ENCODE results near the gene KISS1.
A peak's percentile ranks its signal among the peaks of the same experiment; 100 is the strongest.

KISS1 gene

DNA sequence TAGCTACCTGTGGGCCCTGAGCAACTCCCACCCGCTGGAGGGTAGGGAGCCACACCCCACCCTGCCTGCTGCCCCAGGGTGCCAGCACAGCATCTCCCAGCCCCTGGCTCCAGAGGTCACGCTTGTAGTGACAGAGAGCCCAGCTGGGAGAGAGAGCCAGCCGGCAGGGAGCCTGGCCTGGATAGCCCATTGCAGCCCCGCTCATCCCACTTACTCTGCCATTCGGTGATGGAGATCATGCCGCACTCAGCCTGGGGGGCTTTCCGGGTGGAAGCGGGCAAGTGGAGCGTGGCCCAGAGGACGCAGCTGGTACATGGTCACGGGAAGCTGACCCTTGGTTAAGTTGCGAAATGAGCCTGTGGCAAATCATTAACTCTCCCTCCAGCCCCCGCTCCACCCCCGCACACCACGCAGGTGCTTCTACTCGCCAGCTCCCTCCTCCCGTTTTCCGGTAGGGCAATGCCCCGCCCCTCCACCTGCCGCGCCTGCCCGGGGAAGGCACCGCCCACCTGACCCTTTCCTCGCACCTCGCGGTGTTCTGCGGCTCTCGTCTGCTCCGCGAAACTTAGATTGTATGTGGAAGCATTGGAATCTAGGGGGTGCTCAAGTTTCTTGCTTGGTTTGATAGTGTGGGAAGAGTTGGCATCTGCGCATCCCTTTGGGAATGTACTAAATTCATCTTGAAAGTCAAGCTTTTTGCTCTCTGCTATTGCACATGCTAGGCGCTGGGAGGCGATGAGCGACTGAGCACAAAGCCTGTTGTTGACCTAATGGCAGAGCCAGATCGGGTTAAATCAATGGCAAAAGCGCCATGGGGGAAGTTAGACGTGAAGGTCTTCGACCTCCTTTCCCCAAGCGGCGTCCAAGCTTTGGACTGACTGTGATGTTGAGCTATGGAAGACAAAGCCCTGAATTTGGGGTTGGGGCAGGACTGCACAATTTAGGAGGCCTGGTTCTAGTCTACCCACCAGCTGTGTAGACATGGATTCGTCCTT is 17.7 kb upstream of the KISS1 start, which contains the start of gene GOLT1A:
GOLT1A (minus strand) TSS at position 321 of the 995 bp plus-strand sequence; CDS start at position 239, 82 bp downstream.
- peak within 1 kb of the TSS; percentile 8 for H3K4me3 ChIP-seq (ENCODE audit: low read depth, low read length)
- DNase-seq (ENCODE audit: low read depth, low spot score): peak; percentile 59
- ChIA-PET POLR2A (interaction anchor here (1.8 kb wide), 1 partner anchor 149 kb away, joined by 8 read pairs; no protein-coding TSS in a partner anchor), CTCF (interaction anchor here (0.6 to 8.1 kb wide), 61 partner anchors 8 to 353 kb away, joined by 3 to 319 read pairs (median 4); partner anchors contain the start of genes ETNK2, KISS1, PLEKHA6 and REN)
- TF ChIP-seq, protein P1, sequence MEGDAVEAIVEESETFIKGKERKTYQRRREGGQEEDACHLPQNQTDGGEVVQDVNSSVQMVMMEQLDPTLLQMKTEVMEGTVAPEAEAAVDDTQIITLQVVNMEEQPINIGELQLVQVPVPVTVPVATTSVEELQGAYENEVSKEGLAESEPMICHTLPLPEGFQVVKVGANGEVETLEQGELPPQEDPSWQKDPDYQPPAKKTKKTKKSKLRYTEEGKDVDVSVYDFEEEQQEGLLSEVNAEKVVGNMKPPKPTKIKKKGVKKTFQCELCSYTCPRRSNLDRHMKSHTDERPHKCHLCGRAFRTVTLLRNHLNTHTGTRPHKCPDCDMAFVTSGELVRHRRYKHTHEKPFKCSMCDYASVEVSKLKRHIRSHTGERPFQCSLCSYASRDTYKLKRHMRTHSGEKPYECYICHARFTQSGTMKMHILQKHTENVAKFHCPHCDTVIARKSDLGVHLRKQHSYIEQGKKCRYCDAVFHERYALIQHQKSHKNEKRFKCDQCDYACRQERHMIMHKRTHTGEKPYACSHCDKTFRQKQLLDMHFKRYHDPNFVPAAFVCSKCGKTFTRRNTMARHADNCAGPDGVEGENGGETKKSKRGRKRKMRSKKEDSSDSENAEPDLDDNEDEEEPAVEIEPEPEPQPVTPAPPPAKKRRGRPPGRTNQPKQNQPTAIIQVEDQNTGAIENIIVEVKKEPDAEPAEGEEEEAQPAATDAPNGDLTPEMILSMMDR (IDR thresholded peaks at IDR 0.05; ENCODE audit: insufficient read depth, low read length, missing control alignments): peak; percentile 75

GRCh38 chr1:204212715-204213114 is 16.4 kb upstream of the KISS1 start:
- ChIA-PET POLR2A (no interaction called here), CTCF (interaction anchor here (0.9 to 8.1 kb wide), 4 partner anchors 46 to 169 kb away, joined by 3 to 319 read pairs (median 19); partner anchors contain the start of gene PLEKHA6)
- DNase-seq (ENCODE audit: low read depth, low spot score): no peak
- TF ChIP-seq, protein P1 (IDR thresholded peaks at IDR 0.05; ENCODE audit: insufficient read depth, low read length, missing control alignments): no peak
- no peak overlapping the region for H3K4me3 ChIP-seq (ENCODE audit: low read depth, low read length)

DNA sequence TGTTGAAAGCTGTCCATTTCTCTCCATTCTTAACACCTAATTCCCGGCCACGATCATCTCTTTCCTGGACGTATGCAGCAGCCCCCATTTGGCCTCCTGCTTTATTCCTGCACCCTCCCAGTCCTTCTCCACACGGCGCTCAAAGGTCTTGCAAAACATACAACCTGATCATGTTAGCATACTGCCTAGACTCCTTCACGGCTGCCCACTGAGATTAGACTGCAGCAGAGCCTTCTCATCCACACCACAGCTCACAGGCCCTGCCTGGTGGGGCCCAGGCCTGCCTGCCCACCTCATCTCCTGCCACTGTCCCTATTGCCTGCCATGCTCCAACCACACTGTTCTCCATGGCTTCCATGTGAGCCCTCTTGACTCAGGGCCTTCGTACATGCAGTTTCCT is 14.8 kb upstream of the KISS1 start:
- POLR2A ChIA-PET: no interaction called here
- TF ChIP-seq, protein P1 (IDR thresholded peaks at IDR 0.05; ENCODE audit: insufficient read depth, low read length, missing control alignments): no peak
- CTCF ChIA-PET: interaction anchor here (2.8 to 3.9 kb wide), 4 partner anchors 13 to 151 kb away, joined by 8 to 67 read pairs (median 29); partner anchors contain the start of genes PLEKHA6 and REN
- no peak overlapping the region for H3K4me3 ChIP-seq (ENCODE audit: low read depth, low read length)
- no peak for DNase-seq (ENCODE audit: low read depth, low spot score)

DNA sequence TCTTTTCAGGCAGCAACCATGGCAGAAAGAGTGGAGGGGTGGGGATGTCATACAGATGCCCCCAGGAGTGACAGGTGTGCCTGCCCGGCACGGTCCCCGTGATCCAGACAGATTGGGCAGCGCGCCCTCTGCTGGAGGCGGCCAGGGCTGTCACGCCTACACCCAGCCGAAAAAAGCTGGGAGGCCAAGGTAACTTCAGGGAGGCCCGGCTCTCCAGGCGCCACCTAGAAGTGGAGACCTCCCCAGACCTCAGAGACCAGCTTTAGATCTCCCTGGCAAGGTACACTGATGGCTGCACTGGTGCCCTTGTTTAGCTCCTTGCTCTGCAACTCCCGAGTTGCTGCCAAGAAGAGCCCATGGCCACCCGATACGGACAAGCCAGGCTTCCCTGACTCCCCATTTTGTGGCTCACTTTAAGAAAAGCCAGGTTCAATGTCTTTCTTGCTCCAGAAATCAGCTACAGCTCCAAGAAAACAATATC is 10.9 kb upstream of the KISS1 start:
- TF ChIP-seq, protein P1 (IDR thresholded peaks at IDR 0.05; ENCODE audit: insufficient read depth, low read length, missing control alignments): peak; percentile 94
- no peak overlapping the region for H3K4me3 ChIP-seq (ENCODE audit: low read depth, low read length)
- ChIA-PET CTCF (interaction anchor here (0.6 to 12.7 kb wide), 70 partner anchors 9 to 600 kb away, joined by 3 to 548 read pairs (median 6); partner anchors contain the start of genes ETNK2, GOLT1A, KISS1 and PLEKHA6), POLR2A (interaction anchor here (0.6 kb wide), 1 partner anchor 44 kb away, joined by 3 read pairs; no protein-coding TSS in a partner anchor)
- DNase-seq (ENCODE audit: low read depth, low spot score): no peak

DNA sequence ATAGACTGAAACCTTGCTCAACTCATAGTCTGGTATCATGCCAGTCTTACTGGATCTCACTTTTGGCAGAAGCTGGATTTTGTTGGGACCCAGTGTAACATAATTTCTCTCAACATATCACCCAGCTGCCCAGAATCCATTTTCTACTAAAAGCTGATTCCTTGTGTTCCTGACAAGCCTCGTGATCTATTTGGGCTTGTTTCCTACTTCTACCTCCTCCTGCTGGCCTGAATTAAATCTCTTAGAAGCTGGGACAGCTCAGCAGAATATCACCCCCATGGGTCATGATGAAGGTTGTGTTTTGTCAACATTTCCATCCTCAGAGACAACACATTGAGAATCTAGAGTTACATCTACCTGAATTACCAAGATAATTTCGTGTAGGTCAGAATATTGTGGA is 9.8 kb upstream of the KISS1 start:
- ChIA-PET CTCF (interaction anchor here (0.6 to 12.7 kb wide), 46 partner anchors 8 to 601 kb away, joined by 3 to 548 read pairs (median 14); partner anchors contain the start of genes ETNK2, GOLT1A, KISS1 and PLEKHA6), POLR2A (no interaction called here)
- TF ChIP-seq, protein P1 (IDR thresholded peaks at IDR 0.05; ENCODE audit: insufficient read depth, low read length, missing control alignments): peak; percentile 13
- no peak for DNase-seq (ENCODE audit: low read depth, low spot score)
- H3K4me3 ChIP-seq (ENCODE audit: low read depth, low read length): no peak overlapping the region

Data from AG04449 (cell line).